Measurements from ENCODE around the gene C1QTNF9.

C1QTNF9 gene

DNA sequence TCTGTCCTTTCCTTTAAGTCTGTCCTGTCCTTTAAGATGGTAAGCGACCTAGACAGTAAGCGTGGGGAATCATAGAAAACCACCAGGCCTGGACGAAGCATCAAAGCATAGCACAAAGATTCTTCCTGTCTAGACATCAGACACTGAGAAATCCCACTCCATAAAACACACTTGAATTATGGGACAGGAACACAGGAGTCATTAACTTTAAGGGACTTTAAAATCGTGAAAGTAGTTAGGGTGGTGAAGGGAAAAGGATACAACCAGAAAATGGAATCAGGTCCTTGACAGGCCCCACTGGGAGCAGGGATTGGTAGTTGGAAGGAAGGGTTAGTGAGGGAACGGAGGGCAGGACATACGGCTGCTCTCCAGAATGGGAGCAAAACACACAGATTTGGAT, 31.6 kb upstream of the C1QTNF9 start:
- H3K9me3 ChIP-seq (replicated peaks in 1 of 11), result no peaks in the 10 kb centered on the region
- peak overlapping the region in 8 of 11 experiments; percentile 0 to 88 (median 12); a peak in 10 of 22 replicates for H3K4me2 ChIP-seq
- no peak overlapping the region for H3K4me3 ChIP-seq
- peak overlapping the region in 3 of 11 experiments; percentile 11 to 26 (median 19); a peak in 4 of 22 replicates for H3K27ac ChIP-seq
- H4K20me1 ChIP-seq, result peaks cover 0 to 36% (median 0%) of the 10 kb centered on the region in 11 experiments; a peak in 6 of 22 replicates
- no peak for TF ChIP-seq Cebpa-rat (IDR thresholded peaks at IDR 0.05)
- H3K36me3 ChIP-seq, result peaks cover 0 to 28% (median 5%) of the 10 kb centered on the region in 11 experiments; a peak in 11 of 22 replicates
- H3K4me1 ChIP-seq, result peaks cover 60 to 100% (median 84%) of the 10 kb centered on the region in 10 experiments
- no peaks in the 10 kb centered on the region for H3K27me3 ChIP-seq
- H3K9ac ChIP-seq, result no peak overlapping the region

DNA sequence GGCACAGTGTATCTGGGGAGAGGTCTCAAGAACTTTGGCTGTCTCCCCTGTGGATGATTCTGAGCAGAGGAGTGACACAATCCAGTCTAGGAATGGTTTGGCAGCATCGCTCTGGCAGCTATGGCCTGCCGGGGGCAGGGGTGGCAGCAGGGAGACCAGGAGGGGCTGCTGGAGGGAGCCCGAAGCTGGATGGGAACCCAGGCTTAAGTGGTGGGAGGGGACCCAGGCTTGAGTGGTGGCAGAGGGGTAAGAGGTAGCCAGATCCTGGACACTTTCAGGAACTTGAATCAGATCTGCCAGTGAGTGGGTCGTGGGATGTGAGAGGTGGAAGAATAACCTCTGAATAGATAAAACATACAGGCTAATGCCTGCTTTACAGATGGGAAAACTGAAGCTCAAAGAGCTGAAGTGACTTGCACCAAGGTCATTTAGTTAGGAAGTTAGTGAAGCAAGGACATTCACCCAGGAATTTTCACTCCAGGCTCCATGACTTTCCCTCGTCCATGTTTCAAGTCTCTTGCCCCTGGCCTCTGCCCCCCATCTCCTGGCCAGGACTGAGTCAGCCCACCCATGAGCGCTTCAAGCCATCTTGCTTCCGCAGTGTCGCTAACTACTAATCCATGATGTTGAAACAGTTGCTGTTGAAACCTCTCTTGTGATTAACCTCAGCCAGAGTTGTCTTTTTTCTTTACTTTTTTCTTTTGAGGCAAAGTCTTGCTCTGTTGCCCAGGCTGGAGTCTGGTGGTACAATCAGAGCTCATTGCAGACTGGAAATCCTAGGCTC, 29.9 kb upstream of the C1QTNF9 start:
- Histone ChIP-seq H3K4me1 (peaks cover 43 to 85% (median 67%) of the 10 kb centered on the region in 10 experiments), H3K9ac (peak overlapping the region in 3 of 11 experiments; percentile 4 to 57 (median 25); a peak in 5 of 22 replicates), H3K36me3 (peaks cover 5 to 46% (median 17%) of the 10 kb centered on the region in 11 experiments; a peak in 18 of 22 replicates), H3K27me3 (no peaks in the 10 kb centered on the region), H3K4me2 (peak overlapping the region; percentile 12 to 69 (median 63); a peak in 20 of 22 replicates), H3K4me3 (no peak overlapping the region), H3K27ac (peak overlapping the region in 10 of 11 experiments; percentile 6 to 74 (median 66); a peak in 17 of 22 replicates), H3K9me3 (replicated peaks in 1 of 11) (no peaks in the 10 kb centered on the region), H4K20me1 (peaks cover 0 to 51% (median 0%) of the 10 kb centered on the region in 11 experiments; a peak in 6 of 22 replicates)
- TF ChIP-seq Cebpa-rat (IDR thresholded peaks at IDR 0.05), result no peak

DNA sequence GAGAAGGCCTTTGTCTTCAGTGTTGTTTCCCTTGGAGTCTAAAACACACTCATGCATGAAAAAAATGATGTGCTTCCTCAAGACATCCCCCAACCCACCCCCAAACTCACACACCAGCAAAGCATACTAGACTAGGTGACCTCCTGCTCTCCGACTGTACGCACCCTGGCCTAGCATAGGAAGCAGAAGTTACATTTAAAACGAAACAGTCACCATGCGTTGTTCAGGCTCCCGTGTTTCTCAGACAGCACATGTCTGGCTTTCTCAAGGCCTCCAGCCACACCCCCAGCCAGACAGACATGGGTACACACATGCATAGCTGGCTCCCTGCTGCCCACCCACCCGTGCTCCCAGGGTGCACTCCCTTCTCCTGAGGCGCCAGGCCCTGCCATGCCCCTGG, 28.7 kb upstream of the C1QTNF9 start:
- Histone ChIP-seq H4K20me1 (peaks cover 0 to 51% (median 0%) of the 10 kb centered on the region in 11 experiments; a peak in 6 of 22 replicates), H3K4me1 (peaks cover 31 to 73% (median 55%) of the 10 kb centered on the region in 10 experiments), H3K27ac (peak overlapping the region in 10 of 11 experiments; percentile 15 to 74 (median 66); a peak in 18 of 22 replicates), H3K4me2 (peak overlapping the region; percentile 32 to 69 (median 63)), H3K9ac (peak overlapping the region in 10 of 11 experiments; percentile 4 to 60 (median 46); a peak in 15 of 22 replicates), H3K9me3 (replicated peaks in 1 of 11) (no peaks in the 10 kb centered on the region), H3K4me3 (no peak overlapping the region), H3K27me3 (no peaks in the 10 kb centered on the region), H3K36me3 (peaks cover 12 to 57% (median 26%) of the 10 kb centered on the region in 11 experiments; a peak in 20 of 22 replicates)
- TF ChIP-seq Cebpa-rat (IDR thresholded peaks at IDR 0.05), result no peak

DNA sequence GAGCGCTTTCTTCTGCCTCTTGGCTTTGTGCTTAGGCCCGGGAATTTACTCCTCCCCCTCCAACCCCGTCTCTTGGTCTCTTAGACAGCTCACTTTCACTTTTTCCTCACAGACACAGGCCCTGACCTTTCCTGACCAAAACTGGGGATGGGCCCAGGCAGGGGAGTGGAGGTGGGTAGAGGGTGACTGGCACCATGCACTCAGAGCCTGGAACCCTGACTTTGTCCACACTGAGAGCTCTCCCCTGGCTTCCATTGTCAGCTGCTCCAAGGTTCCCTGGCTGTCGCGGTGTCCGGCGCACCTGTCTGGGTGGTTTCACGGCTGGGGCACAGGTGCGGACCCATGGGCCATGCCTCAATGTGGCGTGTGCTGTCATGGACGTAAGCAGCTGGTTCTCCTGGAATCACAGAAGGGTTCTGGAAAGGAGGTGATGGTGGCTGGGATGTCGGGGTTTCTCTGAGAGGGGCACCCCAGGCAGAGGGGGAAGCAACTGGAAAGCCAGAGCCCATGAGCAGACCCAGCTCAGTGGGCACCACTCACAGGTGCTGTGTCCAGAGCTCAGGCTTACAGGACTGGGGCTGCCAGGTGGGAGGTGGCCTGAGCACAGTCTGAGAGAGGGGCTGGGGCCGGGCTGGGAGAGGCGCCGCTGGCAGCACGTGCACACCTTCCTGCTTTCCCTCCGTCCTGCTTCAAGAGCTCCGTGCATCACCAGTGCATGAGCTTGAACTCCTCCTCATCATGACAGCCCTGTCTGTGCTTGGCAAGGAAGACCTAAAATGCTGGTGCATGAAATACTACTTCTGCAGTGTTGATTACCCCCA, 28.0 kb upstream of the C1QTNF9 start:
- peak overlapping the region in 9 of 11 experiments; percentile 35 to 74 (median 68); a peak in 17 of 22 replicates for H3K27ac ChIP-seq
- no peak for TF ChIP-seq Cebpa-rat (IDR thresholded peaks at IDR 0.05)
- no peak overlapping the region for H3K4me3 ChIP-seq
- H4K20me1 ChIP-seq, result peaks cover 0 to 51% (median 0%) of the 10 kb centered on the region in 11 experiments; a peak in 6 of 22 replicates
- H3K9ac ChIP-seq, result peak overlapping the region in 8 of 11 experiments; percentile 4 to 60 (median 48); a peak in 10 of 22 replicates
- no peaks in the 10 kb centered on the region for H3K9me3 ChIP-seq (replicated peaks in 1 of 11)
- H3K4me2 ChIP-seq, result peak overlapping the region; percentile 32 to 69 (median 62)
- no peaks in the 10 kb centered on the region for H3K27me3 ChIP-seq
- peaks cover 18 to 64% (median 33%) of the 10 kb centered on the region in 11 experiments for H3K36me3 ChIP-seq
- peaks cover 24 to 67% (median 48%) of the 10 kb centered on the region in 10 experiments for H3K4me1 ChIP-seq

DNA sequence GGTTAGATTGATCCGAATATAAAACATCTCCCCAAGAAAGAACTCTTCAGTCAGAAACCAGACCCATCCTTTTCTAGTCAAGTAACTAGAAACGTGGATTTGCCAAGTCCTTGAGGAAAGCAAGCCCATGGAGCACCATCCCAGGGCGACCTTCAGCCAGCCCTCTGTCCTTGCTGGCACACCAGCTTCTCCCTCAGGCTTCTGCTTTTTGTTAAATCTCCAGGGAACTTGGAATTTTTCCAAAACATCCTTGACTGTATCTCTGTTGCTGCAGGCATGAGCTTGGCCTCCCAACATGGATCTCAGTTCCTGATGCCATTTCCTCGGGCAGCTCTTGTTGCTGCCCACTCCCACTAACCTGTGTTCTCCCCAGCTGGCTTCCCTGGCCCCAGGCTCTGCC, 27.1 kb upstream of the C1QTNF9 start:
- Histone ChIP-seq H3K4me1 (peaks cover 19 to 58% (median 42%) of the 10 kb centered on the region in 10 experiments), H3K9ac (peak overlapping the region in 1 of 11 experiments; percentile 20; a peak in 1 of 22 replicates), H3K9me3 (replicated peaks in 1 of 11) (no peaks in the 10 kb centered on the region), H4K20me1 (peaks cover 0 to 51% (median 0%) of the 10 kb centered on the region in 11 experiments; a peak in 6 of 22 replicates), H3K27me3 (no peaks in the 10 kb centered on the region), H3K4me3 (no peak overlapping the region), H3K4me2 (peak overlapping the region in 2 of 11 experiments; percentile 41 to 65; a peak in 3 of 22 replicates), H3K27ac (no peak overlapping the region), H3K36me3 (peaks cover 21 to 72% (median 42%) of the 10 kb centered on the region in 11 experiments)
- no peak for TF ChIP-seq Cebpa-rat (IDR thresholded peaks at IDR 0.05)

DNA sequence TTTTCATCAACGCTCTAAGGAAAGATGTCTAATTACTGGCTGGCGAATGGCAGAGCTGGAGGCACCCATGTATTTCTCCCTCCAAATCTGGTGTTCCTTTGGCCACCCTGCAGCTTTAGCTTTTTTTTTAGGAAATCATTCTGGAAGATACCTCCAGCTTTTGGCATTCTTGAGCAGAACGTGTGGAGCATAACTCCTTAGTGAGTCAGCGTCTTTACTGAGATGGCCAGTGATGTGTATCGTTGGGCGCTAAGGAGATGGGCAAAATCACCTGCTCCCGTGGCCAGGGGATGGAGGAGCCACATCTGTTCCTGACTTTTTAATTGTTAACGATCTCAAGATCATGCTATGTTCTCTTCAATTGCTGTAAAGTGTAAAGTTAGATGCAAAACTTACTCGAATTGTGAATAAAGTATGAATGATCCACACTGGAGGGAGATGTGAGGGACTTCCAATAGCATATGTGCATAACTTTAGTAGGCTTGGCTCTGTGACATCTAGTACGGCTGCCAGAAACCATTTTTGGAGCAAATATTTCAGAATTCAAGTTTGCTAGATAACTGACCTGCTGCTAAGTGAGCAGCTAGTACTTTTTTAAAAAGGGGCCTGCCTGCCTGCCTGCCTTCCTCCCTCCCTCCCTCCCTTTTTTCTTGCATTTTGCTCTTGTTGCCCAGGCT, 24.4 kb upstream of the C1QTNF9 start:
- Histone ChIP-seq H3K4me2 (no peak overlapping the region), H3K9ac (no peak overlapping the region), H3K27ac (no peak overlapping the region), H3K9me3 (replicated peaks in 1 of 11) (no peaks in the 10 kb centered on the region), H3K4me1 (peaks cover 14 to 32% (median 17%) of the 10 kb centered on the region in 10 experiments), H4K20me1 (peaks cover 0 to 40% (median 0%) of the 10 kb centered on the region in 11 experiments; a peak in 6 of 22 replicates), H3K4me3 (no peak overlapping the region), H3K27me3 (no peaks in the 10 kb centered on the region), H3K36me3 (peaks cover 42 to 91% (median 69%) of the 10 kb centered on the region in 11 experiments)
- no peak for TF ChIP-seq Cebpa-rat (IDR thresholded peaks at IDR 0.05)

DNA sequence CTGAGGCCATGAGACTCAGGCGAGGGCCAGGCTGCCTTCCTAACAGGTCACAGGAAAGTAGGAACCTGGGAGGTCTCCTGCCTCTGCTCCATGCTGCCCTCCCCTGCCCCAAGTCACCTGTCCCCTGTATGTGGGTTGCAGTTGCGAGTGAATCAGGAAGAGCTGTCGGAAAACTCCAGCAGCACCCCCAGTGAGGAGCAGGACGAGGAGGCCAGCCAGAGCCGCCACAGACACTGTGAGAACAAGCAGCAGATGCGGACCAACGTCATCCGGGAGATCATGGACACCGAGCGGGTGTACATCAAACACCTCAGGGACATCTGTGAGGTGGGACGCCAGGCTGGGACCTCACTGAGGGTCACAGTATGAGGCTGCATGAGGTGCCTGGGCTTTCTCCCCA, 22.8 kb upstream of the C1QTNF9 start:
- H3K9me3 ChIP-seq (replicated peaks in 1 of 11), result no peaks in the 10 kb centered on the region
- H3K9ac ChIP-seq, result no peak overlapping the region
- peaks cover 0 to 27% (median 0%) of the 10 kb centered on the region in 11 experiments; a peak in 7 of 22 replicates for H4K20me1 ChIP-seq
- no peak overlapping the region for H3K4me2 ChIP-seq
- TF ChIP-seq Cebpa-rat (IDR thresholded peaks at IDR 0.05), result no peak
- H3K4me3 ChIP-seq, result no peak overlapping the region
- H3K36me3 ChIP-seq, result peaks cover 55 to 99% (median 85%) of the 10 kb centered on the region in 11 experiments
- no peaks in the 10 kb centered on the region for H3K27me3 ChIP-seq
- no peak overlapping the region for H3K27ac ChIP-seq
- H3K4me1 ChIP-seq, result peaks cover 0 to 16% (median 1%) of the 10 kb centered on the region in 10 experiments; a peak in 14 of 20 replicates

DNA sequence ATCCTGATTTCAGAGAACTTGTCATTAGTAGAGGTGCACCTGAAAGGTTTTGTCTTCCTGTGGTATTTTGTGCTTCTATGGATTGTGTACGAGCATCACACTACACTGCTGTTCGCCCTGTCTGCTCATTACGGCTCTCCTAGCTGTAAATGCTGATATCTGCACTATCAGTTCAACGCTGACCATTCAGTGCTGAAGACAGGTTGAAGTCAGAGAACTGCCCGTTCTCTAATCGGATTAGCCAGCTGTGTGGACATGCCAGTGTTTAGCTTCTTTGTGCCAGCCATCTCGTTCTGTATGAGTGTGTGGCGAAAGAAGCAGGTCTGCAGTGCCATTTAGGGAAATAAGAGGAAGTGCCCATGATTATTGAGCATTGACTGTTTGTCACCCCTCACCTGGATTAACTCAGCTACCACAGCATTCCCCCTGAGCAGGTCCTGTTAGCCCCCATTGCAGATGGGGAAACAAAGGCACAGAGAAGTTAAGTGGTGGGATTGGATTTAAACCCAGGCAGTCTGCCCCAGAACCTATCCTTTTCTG, 21.6 kb upstream of the C1QTNF9 start:
- Histone ChIP-seq H3K9ac (no peak overlapping the region), H3K4me3 (no peak overlapping the region), H3K9me3 (replicated peaks in 1 of 11) (no peaks in the 10 kb centered on the region), H4K20me1 (peaks cover 0 to 15% (median 0%) of the 10 kb centered on the region in 11 experiments; a peak in 5 of 22 replicates), H3K36me3 (peaks cover 64 to 98% (median 89%) of the 10 kb centered on the region in 11 experiments), H3K27ac (no peak overlapping the region), H3K27me3 (no peaks in the 10 kb centered on the region), H3K4me2 (no peak overlapping the region), H3K4me1 (peaks cover 0 to 4% (median 0%) of the 10 kb centered on the region in 10 experiments; a peak in 5 of 20 replicates)
- no peak for TF ChIP-seq Cebpa-rat (IDR thresholded peaks at IDR 0.05)
